IPS DF 19.7 (cell line): ENCODE data around the gene CCS.
"Not testable (repeated sequence)": the region's sequence is repeated elsewhere in the genome, so short reads cannot be mapped to it uniquely, and the experiment has no call there.

Source experiments
- DNase-seq: peaks from one replicate; pipeline ENCODE4 v3.0.0-alpha.2; 2013; ENCODE audit warnings: low read depth, low spot score

CCS gene

GRCh38 chr11:66591175-66591574 lies 1.8 kb upstream of the CCS start:
- DNase-seq = no peak

DNA sequence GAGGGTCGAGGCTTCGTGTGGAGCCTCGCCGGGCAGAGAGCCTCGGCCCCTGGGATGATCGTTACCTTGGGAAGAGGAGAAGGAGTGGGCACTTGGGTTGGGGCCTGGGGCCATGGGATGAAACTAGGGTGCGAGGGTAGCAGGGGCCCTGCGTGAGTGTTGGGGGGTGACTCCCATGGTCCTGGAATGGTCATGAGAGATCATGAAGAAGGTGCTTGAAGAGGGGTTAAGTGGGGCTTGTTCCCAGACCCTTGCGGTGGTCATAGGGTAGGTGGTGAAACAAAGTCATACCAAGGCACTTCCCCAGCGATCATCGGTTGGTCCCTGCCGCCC lies 284 bp downstream of the CCS start:
- no peak for DNase-seq

DNA sequence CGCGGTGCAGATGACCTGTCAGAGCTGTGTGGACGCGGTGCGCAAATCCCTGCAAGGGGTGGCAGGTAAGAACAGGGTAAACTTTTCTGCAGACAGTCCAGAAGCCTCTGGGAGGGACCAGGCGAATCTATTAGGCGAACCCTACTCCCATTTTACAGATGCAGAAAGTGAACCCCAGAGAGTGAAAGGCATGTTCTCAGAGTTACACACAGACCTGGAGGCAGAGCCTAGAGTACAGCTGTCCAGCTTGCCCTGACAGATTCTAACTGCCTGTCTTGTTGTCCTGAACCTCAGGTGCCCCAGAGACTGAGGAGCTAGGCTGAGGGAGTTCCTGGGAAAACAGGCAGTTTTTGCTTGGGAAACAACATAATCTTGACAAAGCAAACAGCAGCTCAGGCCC lies 665 bp downstream of the CCS start:
- DNase-seq = no peak

- DNase-seq = no peak
These were observed 2.4 kb downstream of the CCS start for GRCh38 chr11:66595245-66595904.

GRCh38 chr11:66598993-66599392 lies 6.0 kb downstream of the CCS start:
- no peak for DNase-seq

GRCh38 chr11:66600219-66600618 lies 7.2 kb downstream of the CCS start:
- no peak for DNase-seq

DNA sequence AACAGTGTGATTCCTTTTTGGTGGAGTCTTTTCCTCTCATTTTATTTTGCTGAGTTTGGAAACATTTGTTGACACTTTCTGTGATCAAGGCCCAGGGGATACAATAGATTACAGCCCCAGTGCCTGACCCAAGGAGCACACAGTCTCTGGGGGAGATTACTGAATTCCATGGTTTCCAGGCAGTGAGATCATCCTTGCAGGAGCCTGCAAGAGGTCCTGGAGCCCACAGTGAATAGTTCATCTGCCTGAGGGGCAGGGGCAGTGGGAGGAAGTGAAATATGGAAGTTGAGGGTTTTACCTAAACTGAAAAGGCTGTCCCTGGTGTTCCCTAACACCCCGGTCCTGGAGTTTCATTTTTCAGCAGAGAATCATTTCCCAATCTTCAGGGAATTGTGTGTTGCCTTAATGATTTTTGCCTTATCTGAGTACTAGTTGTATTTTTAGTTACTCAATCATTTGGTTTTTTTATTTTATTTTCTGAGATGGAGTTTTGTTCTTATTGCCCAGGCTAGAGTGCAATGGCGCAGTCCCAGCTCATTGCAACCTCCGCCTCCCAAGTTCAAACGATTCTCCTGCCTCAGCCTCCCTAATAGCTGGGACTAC lies 7.7 kb downstream of the CCS start:
- no peak for DNase-seq

DNA sequence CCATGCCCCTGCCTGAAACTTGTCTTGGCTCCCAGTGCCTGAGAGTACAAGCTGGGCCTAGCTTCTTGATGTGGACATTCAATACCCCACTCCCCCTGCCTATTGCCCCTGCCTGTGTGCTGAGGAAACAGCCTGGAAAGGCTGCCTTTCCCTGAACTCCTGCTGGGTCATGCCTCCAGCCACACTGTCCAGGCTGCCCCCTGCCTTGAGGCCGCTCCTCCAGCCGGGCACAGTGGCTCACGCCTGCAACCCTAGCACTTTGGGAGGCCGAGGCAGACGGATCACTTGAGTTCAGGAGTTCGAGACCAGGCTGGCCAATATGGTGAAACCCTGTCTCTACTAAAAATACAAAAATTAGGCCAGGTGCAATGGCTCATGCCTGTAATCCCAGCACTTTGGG lies 10.1 kb downstream of the CCS start:
- no peak for DNase-seq

- DNase-seq = no peak
These were observed 11.2 kb downstream of the CCS start for GRCh38 chr11:66604155-66604554.

GRCh38 chr11:66606608-66607007 lies 13.6 kb downstream of the CCS start:
- not testable (repeated sequence) for DNase-seq

GRCh38 chr11:66607126-66607834 lies 14.3 kb downstream of the CCS start:
- no peak for DNase-seq

GRCh38 chr11:66609721-66610617 lies 17.0 kb downstream of the CCS start:
- DNase-seq = no peak

- no peak for DNase-seq
These were observed 19.5 kb downstream of the CCS start for GRCh38 chr11:66612458-66612857.

DNA sequence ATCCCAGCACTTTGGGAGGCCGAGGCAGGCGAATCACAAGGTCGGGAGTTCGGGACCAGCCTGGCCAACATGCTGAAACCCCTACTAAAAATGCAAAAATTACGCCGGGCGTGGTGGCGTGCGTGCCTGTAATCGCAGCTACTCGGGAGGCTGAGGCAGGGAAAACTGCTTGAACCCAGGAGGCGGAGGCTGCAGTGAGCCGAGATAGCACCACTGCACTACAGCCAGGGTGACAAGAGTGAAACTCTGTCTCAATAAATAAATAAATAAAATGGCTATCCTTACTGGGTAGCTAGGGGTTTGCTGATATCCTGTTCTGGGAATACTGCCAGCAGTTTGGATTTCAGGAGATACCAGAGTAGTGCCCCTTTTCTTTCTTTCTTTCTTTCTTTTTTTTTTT lies 21.1 kb downstream of the CCS start:
- no peak for DNase-seq

GRCh38 chr11:66616379-66617154 lies 23.6 kb downstream of the CCS start, which contains the start of gene RBM14:
Gene RBM14 (plus strand): TSS chr11:66616630. CDS start chr11:66616721, 91 bp downstream.
- DNase-seq = peak; percentile 99

DNA sequence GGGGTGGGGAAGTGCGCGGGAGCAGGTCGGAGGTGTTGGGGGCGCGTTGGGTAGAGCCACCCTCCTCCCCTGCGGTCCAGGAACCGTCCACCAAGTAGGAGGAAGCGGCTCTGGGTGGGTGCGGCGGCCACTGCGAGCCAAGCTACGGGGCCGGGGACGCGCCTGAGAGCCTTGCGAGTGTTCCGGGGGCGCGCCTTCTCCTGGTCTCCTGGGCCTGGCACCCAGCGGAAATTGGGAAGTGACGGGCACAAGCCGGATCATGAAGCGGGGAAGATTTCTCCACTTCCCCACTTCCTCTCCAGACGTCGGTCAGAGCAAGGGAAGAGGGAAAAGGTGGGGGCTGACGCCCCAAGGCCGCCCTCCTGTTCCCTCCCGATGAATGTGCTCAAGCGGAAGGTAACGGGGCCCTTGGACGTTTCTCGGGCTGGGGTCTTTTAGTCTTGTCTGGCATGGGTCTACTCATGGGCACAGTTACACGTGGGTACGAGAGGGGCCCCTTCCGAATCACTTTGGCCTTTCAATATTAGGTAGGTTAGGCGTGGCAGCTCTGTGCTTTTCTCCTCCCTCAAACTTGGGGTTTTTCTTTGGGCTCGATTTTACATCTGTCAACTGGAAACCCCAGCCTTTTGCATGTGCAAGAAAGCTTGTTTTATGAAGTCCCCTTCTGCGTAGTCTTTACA lies 24.3 kb downstream of the CCS start:
- DNase-seq = no peak

GRCh38 chr11:66619080-66619554 lies 26.1 kb downstream of the CCS start:
- DNase-seq = no peak

- no peak for DNase-seq
These were observed 31.5 kb downstream of the CCS start for GRCh38 chr11:66624450-66624849.

DNA sequence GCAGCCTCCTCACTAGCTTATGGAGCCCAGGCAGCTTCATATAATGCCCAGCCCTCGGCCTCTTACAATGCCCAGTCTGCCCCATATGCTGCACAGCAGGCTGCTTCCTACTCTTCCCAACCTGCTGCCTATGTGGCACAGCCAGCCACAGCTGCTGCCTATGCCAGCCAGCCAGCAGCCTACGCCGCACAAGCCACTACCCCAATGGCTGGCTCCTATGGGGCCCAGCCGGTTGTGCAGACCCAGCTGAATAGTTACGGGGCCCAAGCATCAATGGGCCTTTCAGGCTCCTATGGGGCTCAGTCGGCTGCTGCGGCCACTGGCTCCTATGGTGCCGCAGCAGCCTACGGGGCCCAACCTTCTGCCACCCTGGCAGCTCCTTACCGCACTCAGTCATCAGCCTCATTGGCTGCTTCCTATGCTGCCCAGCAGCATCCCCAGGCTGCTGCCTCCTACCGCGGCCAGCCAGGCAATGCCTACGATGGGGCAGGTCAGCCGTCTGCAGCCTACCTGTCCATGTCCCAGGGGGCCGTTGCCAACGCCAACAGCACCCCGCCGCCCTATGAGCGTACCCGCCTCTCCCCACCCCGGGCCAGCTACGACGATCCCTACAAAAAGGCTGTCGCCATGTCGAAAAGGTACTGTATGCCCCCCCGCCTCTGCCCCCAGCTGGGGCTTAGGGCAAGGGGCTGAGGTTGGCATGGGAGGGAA lies 32.2 kb downstream of the CCS start:
- no peak for DNase-seq

GRCh38 chr11:66625752-66626149 lies 32.8 kb downstream of the CCS start:
- DNase-seq = no peak
